A549 (cell line): ENCODE results near the gene PPP1R37. TPM values are rescaled to one million over a fixed set of nuclear protein-coding genes. Genes with fewer than 3 reads are reported as not detected.

Experiments
- ATOH8 ChIP-seq: fragments of 250-450 bp; sonication (Bioruptor Pico); IDR thresholded peaks from 2 replicates; pipeline ENCODE4 v1.5.0; 2020; ENCODE audit warnings: low read depth, mild to moderate bottlenecking, moderate library complexity
- BHLHE40 ChIP-seq: IDR thresholded peaks from 2 replicates; pipeline ENCODE4 v1.6.1; 2012; ENCODE audit warnings: low read depth, low read length, inconsistent platforms
- CHD2 ChIP-seq: fragments of 150-350 bp; IDR thresholded peaks from 2 replicates; pipeline ENCODE4 v1.6.1; 2014; ENCODE audit warnings: low read length; ENCODE audit not compliant: partially characterized antibody
- ELK1 ChIP-seq: fragments of 150-350 bp; IDR thresholded peaks from 2 replicates; pipeline ENCODE4 v1.6.1; 2014; ENCODE audit warnings: low read depth, mild to moderate bottlenecking, low read length
- FOSB ChIP-seq: fragments of 250-450 bp; sonication (Bioruptor Pico); IDR thresholded peaks from 2 replicates; pipeline ENCODE4 v1.5.0; 2020; ENCODE audit warnings: mild to moderate bottlenecking, moderate library complexity
- FOSL2 ChIP-seq, 2 experiments: fragments of 450-650 bp in 1 of 2; fragments of >200 bp in 1 of 2; sonication (Bioruptor Twin) in 1 of 2; formaldehyde crosslinking; IDR thresholded peaks; 2 replicates each; pipeline versions ENCODE4 v1.5.0 to v1.6.1; 2016 to 2020; ENCODE audit warnings: mild to moderate bottlenecking in 1 of 2, moderate library complexity in 1 of 2
- HDAC2 ChIP-seq: fragments of 200-600 bp; sonication (generic); IDR thresholded peaks from 2 replicates; pipeline ENCODE4 v1.6.1; 2016
- HMGXB4 ChIP-seq: fragments of 250-450 bp; sonication (Bioruptor Pico); IDR thresholded peaks from 2 replicates; pipeline ENCODE4 v1.5.0; 2021; ENCODE audit warnings: mild to moderate bottlenecking, moderate library complexity, borderline replicate concordance
- HOXB13 ChIP-seq: fragments of 250-450 bp; sonication (Bioruptor Pico); IDR thresholded peaks from 2 replicates; pipeline ENCODE4 v1.5.0; 2020; ENCODE audit warnings: low read depth, mild to moderate bottlenecking, moderate library complexity
- JUNB ChIP-seq: fragments of >200 bp; sonication (Bioruptor Twin); formaldehyde crosslinking; IDR thresholded peaks from 2 replicates; pipeline ENCODE4 v1.6.1; 2016
- KDM1A ChIP-seq: fragments of 200-600 bp; sonication (generic); IDR thresholded peaks from 2 replicates; pipeline ENCODE4 v1.6.1; 2016; ENCODE audit warnings: low read depth, mild to moderate bottlenecking
- KDM5A ChIP-seq: fragments of 200-600 bp; sonication (generic); IDR thresholded peaks from 2 replicates; pipeline ENCODE4 v1.6.1; 2016; ENCODE audit warnings: antibody characterized with exemption, mild to moderate bottlenecking
- MAZ ChIP-seq: fragments of 150-350 bp; IDR thresholded peaks from 2 replicates; pipeline ENCODE4 v1.6.1; 2014; ENCODE audit warnings: antibody characterized with exemption, low read depth, low read length, borderline replicate concordance
- MYC ChIP-seq: IDR thresholded peaks from 2 replicates; pipeline ENCODE4 v1.6.1; 2012; ENCODE audit warnings: mild to moderate bottlenecking, inconsistent platforms, low read length, improper control_type of control experiment, borderline replicate concordance
- NR3C1 ChIP-seq: fragments of >200 bp; sonication (Bioruptor Twin); formaldehyde crosslinking; IDR thresholded peaks from 3 replicates; pipeline ENCODE4 v1.6.1; 2017
- PBX3 ChIP-seq: IDR thresholded peaks from 2 replicates; pipeline ENCODE4 v1.6.1; 2012
- PHF8 ChIP-seq: fragments of 200-600 bp; sonication (generic); IDR thresholded peaks from 2 replicates; pipeline ENCODE4 v1.6.1; 2016; ENCODE audit warnings: low read depth, mild to moderate bottlenecking, antibody characterized with exemption, moderate library complexity, borderline replicate concordance
- POLR2A ChIP-seq: IDR thresholded peaks from 2 replicates; pipeline ENCODE4 v1.6.1; 2012; ENCODE audit warnings: mild to moderate bottlenecking, low read length
- POLR2AphosphoS2 ChIP-seq: conservative IDR thresholded peaks from 2 replicates; pipeline ENCODE4 v1.6.1; 2012; ENCODE audit warnings: low read length, improper control_type of control experiment, inconsistent platforms
- RCOR1 ChIP-seq: fragments of 150-350 bp; IDR thresholded peaks from 2 replicates; pipeline ENCODE4 v1.6.1; 2014; ENCODE audit warnings: antibody characterized with exemption, low read length, low read depth
- RFX5 ChIP-seq: fragments of 450-650 bp; IDR thresholded peaks from 2 replicates; pipeline ENCODE4 v1.7.1; 2014; ENCODE audit warnings: antibody characterized with exemption, mild to moderate bottlenecking, moderate library complexity
- SMC3 ChIP-seq: fragments of >200 bp; sonication (Bioruptor Twin); formaldehyde crosslinking; IDR thresholded peaks from 3 replicates; pipeline ENCODE4 v1.6.1; 2018; ENCODE audit warnings: inconsistent platforms
- TP53 ChIP-seq: fragments of 250-450 bp; sonication (Bioruptor Pico); IDR thresholded peaks from 2 replicates; pipeline ENCODE4 v1.5.0; 2021; ENCODE audit warnings: mild to moderate bottlenecking, moderate library complexity
- ZFP36 ChIP-seq: fragments of 450-650 bp; IDR thresholded peaks from 2 replicates; pipeline ENCODE4 v1.6.1; 2014; ENCODE audit warnings: borderline replicate concordance; ENCODE audit not compliant: partially characterized antibody
- ZSCAN20 ChIP-seq: fragments of 250-450 bp; sonication (Bioruptor Pico); IDR thresholded peaks from 2 replicates; pipeline ENCODE4 v1.8.0; 2022; ENCODE audit warnings: mild to moderate bottlenecking, moderate library complexity
- polyA plus RNA-seq, 4 experiments: library from polyadenylated mRNA; depleted of rRNA in 3 of 4; stranded (reverse); fragments of >200 nt; fragmentation: RNase III in 1 of 4; extraction: RNeasy Plus Mini Kit Qiagen cat#74134 plus additional on column Dnase treatment in 1 of 4; gene quantifications; 2 replicates in 3 of 4; 3 replicates in 1 of 4; pipeline ENCODE4 v1.2.3, GENCODE V29; 2011 to 2017
- TF ChIP-seq, protein P1 (sequence below): fragments of 200-600 bp; sonication (generic); IDR thresholded peaks from 2 replicates; pipeline ENCODE4 v1.6.1; 2016; ENCODE audit warnings: antibody characterized with exemption, mild to moderate bottlenecking, moderate library complexity
- TF ChIP-seq, protein P2 (sequence below): fragments of >200 bp; sonication (Bioruptor Twin); formaldehyde crosslinking; IDR thresholded peaks from 2 replicates; pipeline ENCODE4 v1.6.1; 2016
- TF ChIP-seq, protein P3 (sequence below): IDR thresholded peaks from 2 replicates; pipeline ENCODE4 v1.6.1; 2012; ENCODE audit warnings: low read depth, borderline replicate concordance

PPP1R37 gene
- polyA plus RNA-seq, 2 of the 4 experiments (the other 2 are of a cell fraction): 9.1 to 21.8 TPM

- TF ChIP-seq POLR2AphosphoS2 (no peak), KDM1A (no peak), TP53 (CRISPR knock-in tag) (peak; percentile 89), MAZ (peak; percentile 89; the same call in 1 of the 2 replicates), JUNB (no peak), PHF8 (peak; percentile 63; the same call in 1 of the 2 replicates), RFX5 (peak; percentile 75; the same call in 1 of the 2 replicates), HOXB13 (CRISPR knock-in tag) (peak; percentile 57; the same call in 1 of the 2 replicates), RCOR1 (no peak), ELK1 (no peak), ZFP36 (no peak), PBX3 (peak; percentile 51), POLR2A (peak; percentile 85), HMGXB4 (CRISPR knock-in tag) (peak; percentile 92), NR3C1 (no peak), CHD2 (no peak), SMC3 (peak; percentile 37; the same call in 2 of the 3 replicates), ZSCAN20 (no peak), FOSB (CRISPR knock-in tag) (no peak), MYC (peak; percentile 100), ATOH8 (CRISPR knock-in tag) (peak; percentile 82; the same call in 1 of the 2 replicates), HDAC2 (no peak), BHLHE40 (no peak), KDM5A (peak; percentile 88; the same call in 1 of the 2 replicates), FOSL2 (IDR thresholded peaks at IDR 0.05) (no peak), FOSL2 (CRISPR knock-in tag; IDR thresholded peaks at IDR 0.05) (peak; percentile 73)
- TF ChIP-seq, protein P1, sequence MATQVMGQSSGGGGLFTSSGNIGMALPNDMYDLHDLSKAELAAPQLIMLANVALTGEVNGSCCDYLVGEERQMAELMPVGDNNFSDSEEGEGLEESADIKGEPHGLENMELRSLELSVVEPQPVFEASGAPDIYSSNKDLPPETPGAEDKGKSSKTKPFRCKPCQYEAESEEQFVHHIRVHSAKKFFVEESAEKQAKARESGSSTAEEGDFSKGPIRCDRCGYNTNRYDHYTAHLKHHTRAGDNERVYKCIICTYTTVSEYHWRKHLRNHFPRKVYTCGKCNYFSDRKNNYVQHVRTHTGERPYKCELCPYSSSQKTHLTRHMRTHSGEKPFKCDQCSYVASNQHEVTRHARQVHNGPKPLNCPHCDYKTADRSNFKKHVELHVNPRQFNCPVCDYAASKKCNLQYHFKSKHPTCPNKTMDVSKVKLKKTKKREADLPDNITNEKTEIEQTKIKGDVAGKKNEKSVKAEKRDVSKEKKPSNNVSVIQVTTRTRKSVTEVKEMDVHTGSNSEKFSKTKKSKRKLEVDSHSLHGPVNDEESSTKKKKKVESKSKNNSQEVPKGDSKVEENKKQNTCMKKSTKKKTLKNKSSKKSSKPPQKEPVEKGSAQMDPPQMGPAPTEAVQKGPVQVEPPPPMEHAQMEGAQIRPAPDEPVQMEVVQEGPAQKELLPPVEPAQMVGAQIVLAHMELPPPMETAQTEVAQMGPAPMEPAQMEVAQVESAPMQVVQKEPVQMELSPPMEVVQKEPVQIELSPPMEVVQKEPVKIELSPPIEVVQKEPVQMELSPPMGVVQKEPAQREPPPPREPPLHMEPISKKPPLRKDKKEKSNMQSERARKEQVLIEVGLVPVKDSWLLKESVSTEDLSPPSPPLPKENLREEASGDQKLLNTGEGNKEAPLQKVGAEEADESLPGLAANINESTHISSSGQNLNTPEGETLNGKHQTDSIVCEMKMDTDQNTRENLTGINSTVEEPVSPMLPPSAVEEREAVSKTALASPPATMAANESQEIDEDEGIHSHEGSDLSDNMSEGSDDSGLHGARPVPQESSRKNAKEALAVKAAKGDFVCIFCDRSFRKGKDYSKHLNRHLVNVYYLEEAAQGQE: peak; percentile 38; the same call in 1 of the 2 replicates
- TF ChIP-seq, protein P2, sequence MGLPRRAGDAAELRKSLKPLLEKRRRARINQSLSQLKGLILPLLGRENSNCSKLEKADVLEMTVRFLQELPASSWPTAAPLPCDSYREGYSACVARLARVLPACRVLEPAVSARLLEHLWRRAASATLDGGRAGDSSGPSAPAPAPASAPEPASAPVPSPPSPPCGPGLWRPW: no peak
- TF ChIP-seq, protein P3, sequence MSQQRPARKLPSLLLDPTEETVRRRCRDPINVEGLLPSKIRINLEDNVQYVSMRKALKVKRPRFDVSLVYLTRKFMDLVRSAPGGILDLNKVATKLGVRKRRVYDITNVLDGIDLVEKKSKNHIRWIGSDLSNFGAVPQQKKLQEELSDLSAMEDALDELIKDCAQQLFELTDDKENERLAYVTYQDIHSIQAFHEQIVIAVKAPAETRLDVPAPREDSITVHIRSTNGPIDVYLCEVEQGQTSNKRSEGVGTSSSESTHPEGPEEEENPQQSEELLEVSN: peak; percentile 92
Measured at GRCh38 chr19:45079063-45079910, 13.7 kb upstream of the PPP1R37 start, which contains the start of gene GEMIN7 (continued).
